ENCODE data around the gene ETV3L.

DNA sequence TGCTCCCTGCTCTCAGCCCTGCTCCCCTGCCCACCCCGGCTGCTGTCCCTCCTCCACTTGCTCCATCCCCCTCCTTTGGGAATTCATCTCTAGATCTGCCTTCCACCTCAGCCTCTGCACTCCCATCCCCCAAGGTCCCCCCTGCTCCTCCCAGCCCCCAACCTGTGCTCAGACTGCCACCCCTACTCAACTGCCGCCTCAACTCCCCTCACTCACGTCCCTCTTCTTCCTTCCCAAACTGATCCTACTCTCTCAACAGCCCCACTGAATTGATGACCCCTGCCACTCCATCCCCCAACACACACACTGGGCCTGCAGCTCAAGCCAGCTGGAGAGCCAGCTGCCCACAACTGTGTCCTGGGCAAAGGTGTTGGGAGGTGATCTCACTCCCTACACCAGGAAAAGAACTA lies 15.8 kb upstream of the ETV3L start:
- TF ChIP-seq, protein P1, sequence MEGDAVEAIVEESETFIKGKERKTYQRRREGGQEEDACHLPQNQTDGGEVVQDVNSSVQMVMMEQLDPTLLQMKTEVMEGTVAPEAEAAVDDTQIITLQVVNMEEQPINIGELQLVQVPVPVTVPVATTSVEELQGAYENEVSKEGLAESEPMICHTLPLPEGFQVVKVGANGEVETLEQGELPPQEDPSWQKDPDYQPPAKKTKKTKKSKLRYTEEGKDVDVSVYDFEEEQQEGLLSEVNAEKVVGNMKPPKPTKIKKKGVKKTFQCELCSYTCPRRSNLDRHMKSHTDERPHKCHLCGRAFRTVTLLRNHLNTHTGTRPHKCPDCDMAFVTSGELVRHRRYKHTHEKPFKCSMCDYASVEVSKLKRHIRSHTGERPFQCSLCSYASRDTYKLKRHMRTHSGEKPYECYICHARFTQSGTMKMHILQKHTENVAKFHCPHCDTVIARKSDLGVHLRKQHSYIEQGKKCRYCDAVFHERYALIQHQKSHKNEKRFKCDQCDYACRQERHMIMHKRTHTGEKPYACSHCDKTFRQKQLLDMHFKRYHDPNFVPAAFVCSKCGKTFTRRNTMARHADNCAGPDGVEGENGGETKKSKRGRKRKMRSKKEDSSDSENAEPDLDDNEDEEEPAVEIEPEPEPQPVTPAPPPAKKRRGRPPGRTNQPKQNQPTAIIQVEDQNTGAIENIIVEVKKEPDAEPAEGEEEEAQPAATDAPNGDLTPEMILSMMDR (IDR thresholded peaks at IDR 0.05) = no peak
- no peak for TF ChIP-seq POLR2A (IDR thresholded peaks at IDR 0.05)
